Activated T-cell treated with anti-CD3 and anti-CD28 coated beads, Interleukin-2, amount 50 U/mL, for 1 hour (primary cell): ENCODE results near the gene SNX15.
"Not testable (repeated sequence)": the region's sequence is repeated elsewhere in the genome, so short reads cannot be mapped to it uniquely, and the experiment has no call there.

ENCODE experiments used
- DNase-seq: peaks from one replicate; pipeline ENCODE4 v3.0.0-alpha.2; 2020

SNX15 gene, protein sequence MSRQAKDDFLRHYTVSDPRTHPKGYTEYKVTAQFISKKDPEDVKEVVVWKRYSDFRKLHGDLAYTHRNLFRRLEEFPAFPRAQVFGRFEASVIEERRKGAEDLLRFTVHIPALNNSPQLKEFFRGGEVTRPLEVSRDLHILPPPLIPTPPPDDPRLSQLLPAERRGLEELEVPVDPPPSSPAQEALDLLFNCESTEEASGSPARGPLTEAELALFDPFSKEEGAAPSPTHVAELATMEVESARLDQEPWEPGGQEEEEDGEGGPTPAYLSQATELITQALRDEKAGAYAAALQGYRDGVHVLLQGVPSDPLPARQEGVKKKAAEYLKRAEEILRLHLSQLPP

DNA sequence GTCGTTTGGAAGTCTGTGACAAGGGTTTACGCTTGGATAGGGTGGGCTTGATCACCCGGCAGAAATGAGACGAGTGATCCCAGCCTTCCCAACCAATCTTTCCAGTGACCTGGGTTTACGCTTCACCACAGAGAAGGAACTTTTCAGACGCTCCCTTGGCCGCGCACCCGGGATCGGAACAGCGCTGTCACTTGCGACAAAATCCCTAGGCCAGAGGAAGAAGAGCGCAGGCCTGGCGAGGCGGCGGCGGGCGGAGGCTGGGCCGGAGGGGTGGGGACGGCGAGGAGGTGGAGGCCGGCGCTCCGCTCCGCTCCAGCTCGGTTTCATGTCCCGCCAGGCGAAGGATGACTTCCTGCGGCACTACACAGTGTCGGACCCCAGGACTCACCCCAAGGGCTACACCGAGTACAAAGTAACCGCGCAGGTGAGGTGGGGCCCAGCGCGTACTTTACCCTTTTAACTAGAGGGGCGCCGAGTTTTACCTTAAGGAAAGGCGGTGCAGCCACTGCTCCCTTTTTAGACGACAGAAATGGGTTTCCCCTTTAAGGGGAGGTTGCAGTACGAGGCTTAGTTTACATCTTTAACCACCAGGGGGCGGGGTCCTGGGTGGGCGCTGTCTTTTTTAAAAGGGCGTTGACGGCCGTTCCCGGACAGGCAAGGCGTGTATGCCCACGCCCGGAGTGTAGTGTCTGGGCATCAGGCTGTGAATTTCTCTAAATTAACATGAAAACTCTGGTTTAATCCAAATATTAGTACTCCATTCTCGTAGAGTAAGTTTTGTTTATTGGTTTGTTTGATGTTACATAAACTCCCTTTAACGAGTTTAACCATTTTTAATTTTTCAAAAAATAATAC is at the start of gene SNX15:
TSS of gene SNX15 (plus strand) at position 227 of the 855 bp plus-strand sequence. CDS start at position 326, 99 bp downstream.
- DNase-seq: peak; percentile 81

DNA sequence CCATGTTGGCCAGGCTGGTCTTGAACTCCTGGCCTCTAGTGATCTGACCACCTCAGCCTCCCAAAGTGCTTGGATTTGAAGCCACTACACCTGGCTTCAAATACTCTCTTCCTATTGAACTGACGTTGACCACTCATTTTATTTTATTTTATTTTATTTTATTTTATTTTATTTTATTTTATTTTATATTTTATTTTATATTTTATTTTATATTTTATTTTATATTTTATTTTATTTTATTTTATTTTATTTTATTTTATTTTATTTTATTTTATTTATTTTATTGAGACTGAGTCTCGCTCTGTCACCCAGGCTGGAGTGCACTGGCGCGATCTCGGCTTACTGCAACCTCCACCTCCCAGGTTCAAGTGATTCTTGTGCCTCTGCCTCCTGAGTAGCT is 43.9 kb upstream of the SNX15 start:
- not testable (repeated sequence) for DNase-seq

- DNase-seq: no peak
Measured at GRCh38 chr11:64987998-64988854, 39.0 kb upstream of the SNX15 start.

DNA sequence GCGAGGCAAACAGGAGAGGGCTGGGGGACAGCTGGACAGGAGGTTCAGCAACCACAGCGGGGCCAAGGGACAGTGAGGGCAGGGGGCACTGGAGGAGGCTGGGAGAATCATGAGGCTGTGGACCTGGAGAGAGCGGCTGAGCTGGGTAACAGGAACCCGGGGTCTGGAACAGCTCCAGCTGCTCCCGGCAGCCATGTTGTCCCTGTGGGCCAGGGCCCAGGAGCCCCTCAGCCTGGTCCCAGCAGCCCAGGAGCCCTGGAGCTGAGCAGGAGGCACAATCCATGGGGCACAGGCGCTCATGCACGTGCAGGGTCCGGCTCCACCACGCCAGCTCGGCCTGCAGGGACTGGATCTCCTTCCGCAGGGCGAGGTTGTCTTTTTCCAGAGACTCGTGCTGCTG is 37.8 kb upstream of the SNX15 start:
- no peak for DNase-seq

DNA sequence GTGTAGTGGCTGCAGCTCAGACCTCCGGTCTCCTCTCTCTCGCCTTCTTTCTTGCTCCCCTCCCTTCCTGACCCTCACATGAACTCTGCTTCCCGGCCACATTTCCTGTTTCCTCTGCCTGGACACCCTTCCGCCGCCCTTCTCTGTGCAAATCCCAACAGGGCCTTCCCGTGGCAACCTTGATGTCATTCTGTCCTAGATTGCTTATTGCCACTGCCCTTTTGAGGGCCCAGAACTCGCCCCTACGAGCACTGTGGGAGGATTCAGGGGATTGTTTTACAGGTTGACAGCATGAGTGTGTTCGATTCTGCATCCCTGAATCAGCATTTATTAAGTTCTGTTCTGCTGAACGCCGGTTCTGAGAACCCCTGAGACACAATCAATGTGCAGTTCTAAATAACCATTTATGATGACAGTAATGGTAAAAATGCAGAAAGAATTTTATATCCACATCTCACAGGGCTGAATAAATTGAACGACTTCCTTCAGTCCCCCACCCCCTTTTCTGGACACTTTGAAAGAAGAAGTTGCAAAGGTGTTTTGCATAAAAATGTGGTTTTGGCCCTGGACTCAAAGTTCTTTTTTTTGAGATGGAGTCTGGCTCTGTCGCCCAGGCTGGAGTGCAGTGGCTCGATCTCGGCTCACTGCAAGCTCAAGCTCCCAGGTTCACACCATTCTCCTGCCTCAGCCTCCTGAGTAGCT is 36.9 kb upstream of the SNX15 start:
- no peak for DNase-seq

DNA sequence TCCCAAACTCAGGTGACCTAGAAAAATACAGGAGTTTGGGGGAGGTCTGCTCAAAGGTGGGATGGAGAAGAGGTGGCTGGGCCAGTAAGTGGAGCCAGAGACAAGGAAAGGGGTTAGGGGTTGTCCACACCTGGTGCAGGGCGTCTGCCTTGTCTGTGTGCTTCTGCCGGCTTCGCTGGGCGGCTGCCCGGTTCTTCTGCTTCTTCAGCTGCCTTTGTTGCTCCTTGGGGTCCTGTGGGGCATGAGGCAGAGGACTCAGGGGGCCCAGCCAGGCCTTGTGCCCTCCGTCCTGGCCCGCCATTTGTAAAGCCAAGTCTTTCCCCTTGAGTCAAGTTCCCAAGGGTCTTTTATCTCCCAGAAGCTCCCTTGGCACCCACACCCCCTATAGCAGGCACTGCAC is 32.9 kb upstream of the SNX15 start:
- DNase-seq: no peak

DNA sequence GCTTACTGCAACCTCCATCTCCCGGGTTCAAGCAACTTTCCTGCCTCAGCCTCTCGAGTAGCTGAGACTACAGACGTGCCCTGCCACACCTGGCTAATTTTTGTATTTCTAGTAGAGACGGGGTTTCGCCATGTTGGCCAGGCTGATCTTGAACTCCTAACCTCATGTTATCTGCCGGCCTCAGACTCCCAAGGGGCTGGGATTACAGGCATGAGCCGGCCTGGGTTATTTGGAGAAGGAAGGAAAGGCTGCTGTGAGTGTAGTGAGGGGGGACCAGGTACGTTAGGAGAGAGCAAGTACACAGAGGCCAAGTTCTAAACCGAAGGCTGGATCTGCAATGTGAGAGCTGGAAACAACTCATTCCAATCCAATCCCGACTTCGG is 30.9 kb upstream of the SNX15 start:
- no peak for DNase-seq

- no peak for DNase-seq
Measured at GRCh38 chr11:64996710-64997380, 30.4 kb upstream of the SNX15 start, which contains the start of gene BATF2. TSS of gene BATF2 (minus strand) at chr11:64996971. CDS start at chr11:64996914, 57 bp downstream.

- no peak for DNase-seq
Measured at GRCh38 chr11:64998141-64998540, 29.1 kb upstream of the SNX15 start.

DNA sequence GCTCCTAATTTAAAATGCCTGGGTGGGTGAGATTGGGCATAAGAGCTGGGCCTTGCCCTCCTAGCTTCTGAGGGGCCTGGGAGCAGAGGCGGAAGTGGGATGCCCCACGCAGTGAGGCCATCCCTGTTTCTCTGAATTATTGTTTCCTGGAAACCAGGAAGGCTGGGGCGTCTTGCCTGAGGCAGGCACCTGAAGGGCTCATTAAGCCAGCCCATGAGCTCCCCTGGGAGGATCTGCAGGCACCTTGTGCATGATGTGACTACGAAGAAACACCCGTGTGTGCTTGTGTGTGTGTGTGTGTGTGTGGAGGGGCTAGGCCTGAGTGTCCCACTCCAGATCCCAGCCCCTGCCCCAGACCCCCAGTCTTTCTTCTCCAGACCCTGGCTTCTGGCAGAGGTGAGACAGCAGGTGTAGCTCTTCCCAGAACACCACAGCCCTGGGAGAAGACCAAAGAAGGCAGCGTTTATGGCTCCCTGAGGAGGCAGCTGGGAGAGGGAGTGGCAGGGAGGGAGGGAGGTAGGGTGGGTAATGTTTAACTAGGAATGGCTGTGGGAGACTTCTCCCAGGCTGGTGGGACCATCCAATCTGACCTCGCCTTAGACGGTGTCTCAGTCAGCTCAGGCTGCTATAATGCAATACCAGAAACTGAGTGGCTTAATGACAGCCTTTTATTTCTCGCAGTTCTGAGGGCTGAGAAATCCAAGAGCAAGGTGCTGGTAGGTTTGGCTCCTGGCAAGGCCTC is 28.4 kb upstream of the SNX15 start:
- no peak for DNase-seq

DNA sequence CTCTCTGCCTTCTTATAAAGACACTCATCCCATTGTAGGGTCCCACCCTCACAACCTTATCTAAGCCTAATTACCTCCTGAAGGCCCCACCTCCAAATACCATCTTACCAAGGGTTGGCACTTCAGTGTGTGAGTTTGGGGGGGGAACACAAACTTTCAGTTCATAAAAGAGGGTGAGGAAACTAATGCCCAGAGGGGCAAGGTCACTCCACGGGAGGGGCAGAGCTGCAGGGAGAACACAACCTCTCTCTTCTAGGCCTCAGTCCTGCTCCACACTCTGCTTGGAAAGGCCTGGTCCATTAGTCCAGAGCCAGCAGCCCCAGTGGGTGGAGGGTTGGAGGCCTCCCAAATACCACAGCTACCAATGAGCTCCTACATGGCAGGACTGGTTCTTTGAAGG is 27.8 kb upstream of the SNX15 start:
- DNase-seq: no peak

GRCh38 chr11:65002706-65003105 is 24.5 kb upstream of the SNX15 start:
- DNase-seq: no peak

- DNase-seq: no peak
Measured at GRCh38 chr11:65003282-65003681, 24.0 kb upstream of the SNX15 start.

DNA sequence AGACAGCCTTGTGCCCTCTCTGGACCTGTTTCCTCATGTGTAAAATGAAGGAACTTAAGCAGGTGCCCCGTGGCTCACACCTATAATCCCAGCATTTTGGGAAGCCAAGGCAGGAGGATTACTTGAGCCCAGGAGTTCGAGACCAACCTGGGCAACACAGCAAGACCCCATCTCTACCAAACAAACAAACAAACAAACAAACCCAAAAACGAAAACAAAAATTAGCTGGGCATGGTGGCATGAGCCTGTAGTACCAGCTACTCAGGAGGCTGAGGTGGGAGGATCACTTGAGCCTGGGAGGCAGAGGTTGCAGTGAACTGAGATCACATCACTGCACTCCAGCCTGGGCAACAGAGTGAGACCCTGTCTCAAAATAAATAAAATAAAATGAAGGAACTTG is 23.3 kb upstream of the SNX15 start:
- DNase-seq: not testable (repeated sequence)

GRCh38 chr11:65008016-65008415 is 19.2 kb upstream of the SNX15 start:
- DNase-seq: no peak

- DNase-seq: no peak
Measured at GRCh38 chr11:65008873-65009272, 18.4 kb upstream of the SNX15 start.

- peak; percentile 91 for DNase-seq
Measured at GRCh38 chr11:65013130-65013887, 13.9 kb upstream of the SNX15 start.

DNA sequence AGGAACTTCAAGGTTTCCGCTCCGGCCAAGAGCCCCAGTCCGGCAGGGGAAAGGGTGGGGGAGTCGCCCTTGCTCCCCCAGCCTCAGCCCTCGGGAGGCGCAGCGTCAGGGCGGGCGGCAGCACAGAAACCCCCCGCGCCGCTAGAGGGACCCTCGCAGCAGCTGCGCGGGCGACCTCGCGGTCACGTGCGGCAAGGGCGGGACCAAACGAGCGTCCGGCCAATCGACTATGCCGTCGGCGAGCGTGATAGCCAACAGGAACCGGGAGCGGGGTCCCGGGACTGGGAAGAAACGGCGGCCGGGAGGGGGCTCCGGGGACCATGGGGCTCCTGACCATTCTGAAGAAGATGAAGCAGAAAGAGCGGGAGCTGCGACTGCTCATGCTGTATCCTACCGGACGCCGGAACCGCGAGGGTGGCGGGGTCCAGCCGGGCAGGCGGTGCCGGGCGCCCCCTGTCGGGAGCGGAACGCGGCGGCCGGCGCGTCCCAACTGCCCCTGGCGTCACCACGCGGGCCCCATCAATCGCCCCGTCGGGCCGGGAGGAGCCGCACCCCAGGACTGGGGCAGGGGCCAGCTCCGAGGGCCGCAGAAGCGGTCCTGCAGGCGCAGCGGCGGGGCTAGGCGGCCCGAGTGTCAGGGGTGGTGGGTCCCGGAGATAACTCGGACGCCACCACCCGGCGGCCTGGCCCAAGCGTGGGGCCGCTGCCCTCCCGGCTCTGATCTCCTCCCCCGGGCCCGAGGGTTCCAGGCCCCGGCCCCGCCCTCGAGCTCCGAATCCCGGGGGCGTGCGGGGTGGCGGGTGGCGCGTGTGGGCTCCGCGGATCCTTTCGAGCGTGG is 13.1 kb upstream of the SNX15 start, which contains the start of gene ARL2:
TSS of gene ARL2 (plus strand) at position 273 of the 838 bp plus-strand sequence. CDS start at position 321, 48 bp downstream.
- DNase-seq: peak; percentile 89

DNA sequence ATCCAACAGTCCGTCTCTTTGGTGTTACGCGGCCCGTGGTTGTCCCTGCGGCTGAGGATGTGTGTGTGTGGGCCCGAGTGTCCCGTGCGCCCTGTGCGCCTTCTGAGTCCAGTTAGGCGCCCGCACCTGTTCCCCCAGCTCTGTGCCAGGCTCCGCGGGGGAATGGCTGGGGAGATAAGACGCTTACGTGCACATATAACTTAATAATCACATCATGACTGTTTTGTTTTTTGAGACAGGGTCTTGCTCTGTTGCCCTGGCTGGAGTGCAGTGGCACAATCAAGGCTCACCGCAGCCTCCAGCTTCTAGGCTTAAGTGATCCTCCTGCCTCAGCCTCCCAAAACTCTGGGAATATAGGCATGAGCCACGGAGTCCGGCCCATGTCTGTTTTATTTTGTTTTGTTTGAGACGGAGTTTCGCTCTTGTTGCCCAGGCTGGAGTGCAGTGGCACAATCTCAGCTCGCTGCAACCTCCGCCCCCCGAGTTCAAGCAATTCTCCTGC is 12.5 kb upstream of the SNX15 start:
- DNase-seq: no peak
